Loucy (cell line): ENCODE data around the gene SPDYA.

Experiments
- H2AFZ ChIP-seq: fragments of 200-600 bp; sonication (generic); 2 replicates; pipeline ENCODE4 v1.6.0; 2016; ENCODE audit warnings: antibody characterized with exemption, mild to moderate bottlenecking, low read length, moderate library complexity
- H3F3A ChIP-seq: fragments of 200-600 bp; 2 replicates; pipeline ENCODE4 v1.6.0; 2016; ENCODE audit warnings: antibody characterized with exemption, low read depth, mild to moderate bottlenecking
- H3K27me3 ChIP-seq: fragments of 200-600 bp; sonication (generic); 2 replicates; pipeline ENCODE4 v1.6.1; 2014; ENCODE audit warnings: low read length, mild to moderate bottlenecking; ENCODE audit not compliant: insufficient read depth, poor library complexity, severe bottlenecking
- H3K36me3 ChIP-seq: fragments of 200-600 bp; sonication (generic); 2 replicates; pipeline ENCODE4 v1.6.1; 2016; ENCODE audit warnings: low read length; ENCODE audit not compliant: insufficient read depth
- H3K4me1 ChIP-seq: fragments of 200-600 bp; sonication (generic); 2 replicates; pipeline ENCODE4 v1.5.1; 2014; ENCODE audit warnings: low read length, mild to moderate bottlenecking; ENCODE audit not compliant: insufficient read depth, poor library complexity, severe bottlenecking
- H3K4me2 ChIP-seq: fragments of 200-600 bp; sonication (generic); 2 replicates; pipeline ENCODE4 v1.6.0; 2014; ENCODE audit warnings: antibody characterized with exemption, low read length, low read depth, mild to moderate bottlenecking; ENCODE audit not compliant: poor library complexity, severe bottlenecking
- H3K4me3 ChIP-seq: fragments of 200-600 bp; sonication (generic); 2 replicates; pipeline ENCODE4 v1.5.1; 2014; ENCODE audit warnings: low read length, mild to moderate bottlenecking, mixed read lengths; ENCODE audit not compliant: poor library complexity, severe bottlenecking
- H3K79me2 ChIP-seq: fragments of 200-600 bp; sonication (generic); 2 replicates; pipeline ENCODE4 v1.6.1; 2014; ENCODE audit warnings: low read length; ENCODE audit not compliant: insufficient read depth
- H3K9ac ChIP-seq: fragments of 200-600 bp; sonication (generic); 2 replicates; pipeline ENCODE4 v1.6.0; 2014; ENCODE audit warnings: mild to moderate bottlenecking, low read depth, low read length, moderate library complexity; ENCODE audit not compliant: poor library complexity, severe bottlenecking
- H3K9me2 ChIP-seq: fragments of 200-600 bp; sonication (generic); replicated peaks from 2 replicates; pipeline ENCODE4 v1.6.1; 2016; ENCODE audit warnings: low read depth, low read length, mixed read lengths
- H3K9me3 ChIP-seq: fragments of 200-600 bp; sonication (generic); 2 replicates; pipeline ENCODE4 v1.6.1; 2014; ENCODE audit warnings: mild to moderate bottlenecking, antibody characterized with exemption, low read length, low read depth; ENCODE audit not compliant: insufficient read depth
- H4K20me1 ChIP-seq: fragments of 200-600 bp; sonication (generic); 2 replicates; pipeline ENCODE4 v1.6.0; 2014; ENCODE audit warnings: antibody characterized with exemption, low read length, mild to moderate bottlenecking; ENCODE audit not compliant: insufficient read depth, poor library complexity, severe bottlenecking
- EZH2phosphoT487 ChIP-seq: fragments of 200-600 bp; IDR thresholded peaks from 2 replicates; pipeline ENCODE4 v1.6.1; 2018; ENCODE audit warnings: antibody characterized with exemption, mild to moderate bottlenecking, moderate library complexity, borderline replicate concordance
- TF ChIP-seq, protein P1 (sequence below): fragments of 200-600 bp; sonication (generic); conservative IDR thresholded peaks from 2 replicates; pipeline ENCODE4 v1.5.1; 2014; ENCODE audit warnings: mild to moderate bottlenecking, antibody characterized with exemption, low read length

Gene SPDYA

DNA sequence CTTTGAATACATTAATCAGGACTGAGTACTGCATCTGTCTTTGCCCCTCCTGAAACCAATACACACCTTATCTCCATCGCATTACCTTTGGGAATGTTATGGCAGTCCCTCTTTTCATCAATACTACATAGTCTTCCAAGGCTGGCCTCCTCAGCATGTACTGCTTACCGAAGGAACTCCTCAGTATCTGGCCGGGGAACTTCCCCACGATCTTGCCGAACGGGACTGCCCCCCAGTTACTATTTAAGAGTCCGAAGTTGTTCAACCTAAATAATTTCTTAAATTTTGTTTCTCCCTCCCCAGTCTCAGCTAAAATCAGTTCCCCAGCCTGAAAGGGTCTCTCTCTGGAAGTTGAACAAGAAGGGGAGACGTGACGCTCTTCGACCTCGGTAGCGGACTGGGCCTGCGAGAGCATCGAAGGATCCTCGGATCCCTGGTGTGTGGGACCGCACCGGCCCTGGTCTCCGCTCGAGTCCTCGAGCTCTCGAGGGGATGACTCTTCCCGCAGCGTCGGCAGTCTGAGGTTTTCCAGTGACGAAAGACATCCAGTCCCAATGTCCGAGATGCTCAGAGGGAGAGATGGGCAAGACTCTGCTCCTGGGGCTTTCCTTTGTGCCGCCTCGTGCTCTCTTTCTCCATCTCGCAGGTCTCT lies 59.0 kb downstream of the SPDYA start:
- Histone ChIP-seq H4K20me1 (peaks cover 9% of the 10 kb centered on the region), H3K36me3 (no peaks in the 10 kb centered on the region), H2AFZ (peak overlapping the region; percentile 90), H3K4me2 (peak overlapping the region; percentile 83), H3K9me3 (no peaks in the 10 kb centered on the region), H3K9me2 (no peaks in the 10 kb centered on the region), H3F3A (no peaks in the 10 kb centered on the region), H3K4me3 (peak overlapping the region; percentile 89), H3K9ac (peak overlapping the region; percentile 83), H3K4me1 (peaks cover 20% of the 10 kb centered on the region), H3K27me3 (no peaks in the 10 kb centered on the region), H3K79me2 (peaks cover 47% of the 10 kb centered on the region)
- TF ChIP-seq EZH2phosphoT487, result no peak
- TF ChIP-seq, protein P1, sequence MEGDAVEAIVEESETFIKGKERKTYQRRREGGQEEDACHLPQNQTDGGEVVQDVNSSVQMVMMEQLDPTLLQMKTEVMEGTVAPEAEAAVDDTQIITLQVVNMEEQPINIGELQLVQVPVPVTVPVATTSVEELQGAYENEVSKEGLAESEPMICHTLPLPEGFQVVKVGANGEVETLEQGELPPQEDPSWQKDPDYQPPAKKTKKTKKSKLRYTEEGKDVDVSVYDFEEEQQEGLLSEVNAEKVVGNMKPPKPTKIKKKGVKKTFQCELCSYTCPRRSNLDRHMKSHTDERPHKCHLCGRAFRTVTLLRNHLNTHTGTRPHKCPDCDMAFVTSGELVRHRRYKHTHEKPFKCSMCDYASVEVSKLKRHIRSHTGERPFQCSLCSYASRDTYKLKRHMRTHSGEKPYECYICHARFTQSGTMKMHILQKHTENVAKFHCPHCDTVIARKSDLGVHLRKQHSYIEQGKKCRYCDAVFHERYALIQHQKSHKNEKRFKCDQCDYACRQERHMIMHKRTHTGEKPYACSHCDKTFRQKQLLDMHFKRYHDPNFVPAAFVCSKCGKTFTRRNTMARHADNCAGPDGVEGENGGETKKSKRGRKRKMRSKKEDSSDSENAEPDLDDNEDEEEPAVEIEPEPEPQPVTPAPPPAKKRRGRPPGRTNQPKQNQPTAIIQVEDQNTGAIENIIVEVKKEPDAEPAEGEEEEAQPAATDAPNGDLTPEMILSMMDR, result no peak

- Histone ChIP-seq H3F3A (no peaks in the 10 kb centered on the region), H3K27me3 (no peaks in the 10 kb centered on the region), H3K9ac (peak within 1 kb of the TSS; percentile 83), H4K20me1 (peaks cover 9% of the 10 kb centered on the region), H3K9me2 (no peaks in the 10 kb centered on the region), H3K4me1 (peaks cover 15% of the 10 kb centered on the region), H3K4me2 (peak within 1 kb of the TSS; percentile 93), H3K9me3 (no peaks in the 10 kb centered on the region), H3K4me3 (peak within 1 kb of the TSS; percentile 89), H3K79me2 (peaks cover 42% of the 10 kb centered on the region), H2AFZ (peak within 1 kb of the TSS; percentile 90), H3K36me3 (no peaks in the 10 kb centered on the region)
- TF ChIP-seq, protein P1, result no peak
- no peak for TF ChIP-seq EZH2phosphoT487
Measured at GRCh38 chr2:28870146-28870891, 59.7 kb downstream of the SPDYA start, which contains the start of gene TRMT61B. TRMT61B (minus strand) TSS chr2:28870309; CDS start chr2:28870277, 32 bp downstream.

- H3K9me3 ChIP-seq, result no peaks in the 10 kb centered on the region
- H3K9me2 ChIP-seq, result no peaks in the 10 kb centered on the region
- H2AFZ ChIP-seq, result no peak overlapping the region
- H3K27me3 ChIP-seq, result no peaks in the 10 kb centered on the region
- H3K4me1 ChIP-seq, result peaks cover 15% of the 10 kb centered on the region
- H3K4me2 ChIP-seq, result no peak overlapping the region
- H3K9ac ChIP-seq, result no peak overlapping the region
- H3K79me2 ChIP-seq, result peaks cover 38% of the 10 kb centered on the region
- H4K20me1 ChIP-seq, result peaks cover 9% of the 10 kb centered on the region
- H3F3A ChIP-seq, result no peaks in the 10 kb centered on the region
- no peak overlapping the region for H3K4me3 ChIP-seq
- H3K36me3 ChIP-seq, result no peaks in the 10 kb centered on the region
- TF ChIP-seq, protein P1, result no peak
- TF ChIP-seq EZH2phosphoT487, result no peak
Measured at GRCh38 chr2:28871620-28872019, 61.0 kb downstream of the SPDYA start.
